GM12872 (cell line): ENCODE measurements around the gene SPIRE1.

ENCODE experiments used
- TF ChIP-seq, protein P1 (sequence below): IDR thresholded peaks from 3 replicates; pipeline ENCODE4 v1.5.1; 2011; ENCODE audit warnings: low read depth, mild to moderate bottlenecking, low read length, moderate library complexity; ENCODE audit not compliant: insufficient read depth

Gene SPIRE1

GRCh38 chr18:12692206-12692605 lies 34.3 kb upstream of the SPIRE1 start:
- TF ChIP-seq, protein P1, sequence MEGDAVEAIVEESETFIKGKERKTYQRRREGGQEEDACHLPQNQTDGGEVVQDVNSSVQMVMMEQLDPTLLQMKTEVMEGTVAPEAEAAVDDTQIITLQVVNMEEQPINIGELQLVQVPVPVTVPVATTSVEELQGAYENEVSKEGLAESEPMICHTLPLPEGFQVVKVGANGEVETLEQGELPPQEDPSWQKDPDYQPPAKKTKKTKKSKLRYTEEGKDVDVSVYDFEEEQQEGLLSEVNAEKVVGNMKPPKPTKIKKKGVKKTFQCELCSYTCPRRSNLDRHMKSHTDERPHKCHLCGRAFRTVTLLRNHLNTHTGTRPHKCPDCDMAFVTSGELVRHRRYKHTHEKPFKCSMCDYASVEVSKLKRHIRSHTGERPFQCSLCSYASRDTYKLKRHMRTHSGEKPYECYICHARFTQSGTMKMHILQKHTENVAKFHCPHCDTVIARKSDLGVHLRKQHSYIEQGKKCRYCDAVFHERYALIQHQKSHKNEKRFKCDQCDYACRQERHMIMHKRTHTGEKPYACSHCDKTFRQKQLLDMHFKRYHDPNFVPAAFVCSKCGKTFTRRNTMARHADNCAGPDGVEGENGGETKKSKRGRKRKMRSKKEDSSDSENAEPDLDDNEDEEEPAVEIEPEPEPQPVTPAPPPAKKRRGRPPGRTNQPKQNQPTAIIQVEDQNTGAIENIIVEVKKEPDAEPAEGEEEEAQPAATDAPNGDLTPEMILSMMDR, result no peak

GRCh38 chr18:12689256-12689850 lies 31.4 kb upstream of the SPIRE1 start:
- TF ChIP-seq, protein P1, result no peak

- TF ChIP-seq, protein P1, result no peak
These were observed 28.2 kb upstream of the SPIRE1 start for GRCh38 chr18:12686100-12686499.

- TF ChIP-seq, protein P1, result no peak
These were observed 21.4 kb upstream of the SPIRE1 start for GRCh38 chr18:12679183-12679786.

DNA sequence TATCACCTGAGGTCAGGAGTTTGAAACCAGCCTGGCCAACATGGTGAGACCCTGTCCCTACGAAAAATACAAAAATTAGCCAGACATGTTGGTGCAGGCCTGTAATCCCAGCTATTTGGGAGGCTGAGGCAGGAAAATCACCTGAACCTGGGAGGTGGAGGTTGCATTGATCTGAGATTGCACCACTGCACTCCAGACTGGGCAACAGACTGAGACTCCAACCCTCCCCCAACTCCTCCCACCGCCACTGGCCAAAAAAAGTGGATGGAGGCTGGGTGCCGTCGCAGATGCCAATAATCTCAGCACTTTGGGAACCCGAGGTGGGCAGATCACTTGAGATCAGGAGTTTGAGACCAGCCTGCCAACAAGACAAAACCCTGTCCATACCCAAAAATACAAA lies 10.1 kb upstream of the SPIRE1 start:
- TF ChIP-seq, protein P1, result no peak

- TF ChIP-seq, protein P1, result peak; percentile 76
These were observed 2.1 kb upstream of the SPIRE1 start for GRCh38 chr18:12659904-12660605.

DNA sequence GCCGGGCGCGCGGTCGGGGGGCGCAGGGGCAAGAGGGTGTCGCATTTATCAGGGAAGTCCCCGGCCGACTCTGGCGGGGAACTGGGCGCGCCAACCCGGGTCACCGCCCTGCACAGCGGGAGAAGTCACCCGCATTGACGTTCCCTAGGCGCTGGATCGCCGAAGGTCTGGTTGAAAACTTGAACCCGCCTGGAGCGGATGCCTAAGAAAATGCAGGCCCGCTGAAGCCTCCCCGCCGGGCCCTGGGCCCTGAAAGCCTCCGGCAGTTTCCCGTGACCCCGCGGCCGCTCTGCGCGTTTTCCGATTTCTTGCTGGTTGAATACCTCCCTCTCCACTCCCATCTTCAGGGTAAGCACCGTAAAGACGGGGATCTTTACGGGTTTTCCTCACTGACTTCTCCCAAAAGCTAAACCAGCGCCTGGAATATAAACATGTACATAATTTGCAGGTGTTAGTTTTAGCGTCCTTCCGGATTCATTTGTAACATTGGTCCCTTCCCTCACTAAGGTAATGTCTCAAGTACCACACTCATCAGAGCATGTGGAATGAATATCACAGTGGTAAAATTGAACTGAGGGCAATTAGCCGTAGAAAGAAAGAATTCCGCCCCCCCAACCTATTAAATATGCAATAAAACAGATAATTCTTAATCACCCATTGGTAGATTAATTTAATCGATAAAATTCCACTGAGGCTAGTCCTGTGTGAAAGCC lies 675 bp upstream of the SPIRE1 start:
- TF ChIP-seq, protein P1, result no peak
